ENCODE results near the gene LPP.

GRCh38 chr3:188434594-188434993 lies 280.6 kb downstream of the LPP start:
- TF ChIP-seq POLR2A (IDR thresholded peaks at IDR 0.05; ENCODE audit: low read depth, low read length): no peak
- no peak for TF ChIP-seq TAF1 (IDR thresholded peaks at IDR 0.05; ENCODE audit: borderline replicate concordance, low read depth, low read length)
- TF ChIP-seq POLR2AphosphoS5 (IDR thresholded peaks at IDR 0.05; ENCODE audit: low read depth, low read length): no peak
